K562 (cell line): ENCODE measurements around the gene UBA3. TPM values are rescaled to one million over a fixed set of nuclear protein-coding genes. Genes with fewer than 3 reads are reported as not detected.

Experiments
- CBFA2T2 ChIP-seq: fragments of 450-650 bp; conservative IDR thresholded peaks from 2 replicates; pipeline ENCODE4 v1.6.1; 2017; ENCODE audit warnings: mild to moderate bottlenecking
- CHD4 ChIP-seq: fragments of 200-600 bp; sonication (generic); IDR thresholded peaks from 3 replicates; pipeline ENCODE4 v1.6.1; 2012; ENCODE audit warnings: low read depth, mild to moderate bottlenecking, mixed read lengths, low read length, inconsistent platforms; ENCODE audit not compliant: insufficient read depth, insufficient replicate concordance, poor library complexity, severe bottlenecking
- DDX20 ChIP-seq: fragments of 450-650 bp; IDR thresholded peaks from 2 replicates; pipeline ENCODE4 v1.6.1; 2016; ENCODE audit warnings: missing genetic modification characterization, low read depth, mild to moderate bottlenecking, missing compliant biosample characterization, moderate library complexity
- ETV1 ChIP-seq: fragments of 450-650 bp; conservative IDR thresholded peaks from 2 replicates; pipeline ENCODE4 v1.6.1; 2016; ENCODE audit warnings: missing genetic modification characterization, control low read depth, low read depth, missing compliant biosample characterization
- FOXP1 ChIP-seq: sonication (generic); formaldehyde crosslinking; IDR thresholded peaks from 2 replicates; pipeline ENCODE4 v1.8.0; 2022; ENCODE audit warnings: mild to moderate bottlenecking, missing genetic modification reagents
- HNRNPLL ChIP-seq: fragments of 200-400 bp; formaldehyde crosslinking; IDR thresholded peaks from 2 replicates; pipeline ENCODE4 v1.6.1; 2017; ENCODE audit warnings: low read length, low read depth, mild to moderate bottlenecking; ENCODE audit not compliant: poor library complexity, severe bottlenecking
- KLF10 ChIP-seq: fragments of 250-450 bp; sonication (Bioruptor Pico); IDR thresholded peaks from 2 replicates; pipeline ENCODE4 v1.6.1; 2021; ENCODE audit warnings: matching md5 sums
- MIER1 ChIP-seq: fragments of 450-650 bp; IDR thresholded peaks from 2 replicates; pipeline ENCODE4 v1.6.1; 2016; ENCODE audit warnings: antibody characterized with exemption, mild to moderate bottlenecking, low read depth
- SAP30 ChIP-seq: fragments of 200-600 bp; sonication (generic); IDR thresholded peaks from 2 replicates; pipeline ENCODE4 v1.6.1; 2012; ENCODE audit warnings: borderline replicate concordance, low read depth, mild to moderate bottlenecking, moderate library complexity, low read length, control low read depth, inconsistent platforms; ENCODE audit not compliant: insufficient read depth, poor library complexity, severe bottlenecking
- U2AF2 ChIP-seq: fragments of 200-400 bp; formaldehyde crosslinking; optimal IDR thresholded peaks from 2 replicates; pipeline ENCODE3; 2017; ENCODE audit warnings: low read depth, mild to moderate bottlenecking, low read length
- ZNF24 ChIP-seq: fragments of 450-650 bp; IDR thresholded peaks from 2 replicates; pipeline ENCODE4 v1.6.1; 2016
- ZNF507 ChIP-seq: conservative IDR thresholded peaks from 2 replicates; pipeline ENCODE4 v1.6.1; 2017; ENCODE audit warnings: missing genetic modification characterization, missing compliant biosample characterization
- polyA plus RNA-seq, 8 experiments: library from polyadenylated mRNA; depleted of rRNA in 4 of 8; stranded (reverse) in 5 of 8; unstranded in 3 of 8; fragments of >200 nt; fragmentation: Nextera tagmentation in 2 of 8; fragmentation: Illumina TruSeq in 1 of 8; extraction: Ambion mirVana in 2 of 8; extraction: Trizol in 1 of 8; gene quantifications; 2 replicates each; pipeline versions ENCODE4 v1.2.1 to v1.2.3, GENCODE V29; 2011 to 2014; ENCODE audit warnings: inconsistent platforms in 1 of 8, missing spikeins in 1 of 8
- total RNA-seq, 7 experiments: library from RNA; depleted of rRNA in 6 of 7; stranded (reverse); fragments of >200 nt in 6 of 7; fragmentation: Illumina TruSeq in 2 of 7; extraction: Trizol in 2 of 7; gene quantifications; 2 replicates each; pipeline versions ENCODE4 v1.2.1 to v1.2.3, GENCODE V29; 2011 to 2021; ENCODE audit warnings: low replicate concordance in 1 of 7
- TF ChIP-seq, protein P1 (sequence below): fragments of 450-650 bp; IDR thresholded peaks from 2 replicates; pipeline ENCODE4 v1.6.1; 2016; ENCODE audit warnings: mild to moderate bottlenecking
- TF ChIP-seq, protein P2 (sequence below), 2 experiments: fragments of 450-650 bp; conservative IDR thresholded peaks; 2 replicates each; pipeline ENCODE4 v1.6.1; 2017; ENCODE audit warnings: mild to moderate bottlenecking in 2 of 2, moderate library complexity in 2 of 2
- TF ChIP-seq, protein P3 (sequence below): fragments of 450-650 bp; IDR thresholded peaks from 2 replicates; pipeline ENCODE4 v1.6.1; 2016; ENCODE audit warnings: borderline replicate concordance
- TF ChIP-seq, protein P4 (sequence below): sonication (generic); formaldehyde crosslinking; IDR thresholded peaks from 2 replicates; pipeline ENCODE4 v1.8.0; 2022; ENCODE audit warnings: mild to moderate bottlenecking, missing genetic modification reagents

UBA3 gene
- total and polyA plus RNA-seq, 9 of the 15 experiments (the other 6 are each of a cell fraction or from before 2014, with no cell fraction given), result 23.2 to 80.0 (median 38.6) TPM

DNA sequence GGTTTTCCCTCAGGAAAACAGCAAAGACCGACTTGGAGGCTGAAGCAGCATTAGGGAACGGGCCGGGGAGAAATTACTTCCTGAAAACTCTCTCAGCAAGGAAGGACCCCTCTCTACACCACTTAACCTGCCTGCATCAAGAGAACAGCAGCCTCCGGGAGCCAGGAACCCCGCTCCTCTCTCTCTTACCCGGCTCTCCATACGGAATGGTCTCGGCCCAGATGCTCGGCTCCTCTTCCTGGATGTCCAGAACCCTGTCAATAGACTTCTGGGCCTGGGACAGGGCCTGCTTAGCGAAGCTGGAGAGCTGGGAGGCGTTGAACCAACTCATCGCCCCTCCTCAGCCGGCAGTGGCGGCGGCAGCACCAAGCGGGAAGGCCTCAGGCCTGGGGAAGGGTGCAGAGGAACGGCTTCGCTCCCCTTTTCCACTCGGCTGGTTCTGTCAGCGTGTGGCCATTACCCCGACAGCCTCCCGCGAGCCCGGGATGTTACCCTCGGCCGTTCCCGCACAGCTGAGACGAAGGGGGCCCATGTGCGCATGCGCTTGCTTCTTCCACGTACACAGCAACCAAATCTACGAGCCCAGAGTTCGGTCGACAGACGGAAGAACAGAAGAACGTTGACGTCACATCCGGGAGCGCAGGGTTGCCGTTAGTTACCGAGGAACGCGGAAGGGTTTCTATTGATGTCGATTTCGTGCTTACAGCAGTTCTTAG, 28.3 kb downstream of the UBA3 start, which contains the start of gene TMF1 (continued):
- TF ChIP-seq, protein P1, sequence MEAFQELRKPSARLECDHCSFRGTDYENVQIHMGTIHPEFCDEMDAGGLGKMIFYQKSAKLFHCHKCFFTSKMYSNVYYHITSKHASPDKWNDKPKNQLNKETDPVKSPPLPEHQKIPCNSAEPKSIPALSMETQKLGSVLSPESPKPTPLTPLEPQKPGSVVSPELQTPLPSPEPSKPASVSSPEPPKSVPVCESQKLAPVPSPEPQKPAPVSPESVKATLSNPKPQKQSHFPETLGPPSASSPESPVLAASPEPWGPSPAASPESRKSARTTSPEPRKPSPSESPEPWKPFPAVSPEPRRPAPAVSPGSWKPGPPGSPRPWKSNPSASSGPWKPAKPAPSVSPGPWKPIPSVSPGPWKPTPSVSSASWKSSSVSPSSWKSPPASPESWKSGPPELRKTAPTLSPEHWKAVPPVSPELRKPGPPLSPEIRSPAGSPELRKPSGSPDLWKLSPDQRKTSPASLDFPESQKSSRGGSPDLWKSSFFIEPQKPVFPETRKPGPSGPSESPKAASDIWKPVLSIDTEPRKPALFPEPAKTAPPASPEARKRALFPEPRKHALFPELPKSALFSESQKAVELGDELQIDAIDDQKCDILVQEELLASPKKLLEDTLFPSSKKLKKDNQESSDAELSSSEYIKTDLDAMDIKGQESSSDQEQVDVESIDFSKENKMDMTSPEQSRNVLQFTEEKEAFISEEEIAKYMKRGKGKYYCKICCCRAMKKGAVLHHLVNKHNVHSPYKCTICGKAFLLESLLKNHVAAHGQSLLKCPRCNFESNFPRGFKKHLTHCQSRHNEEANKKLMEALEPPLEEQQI, result no peak
- no peak for TF ChIP-seq ZNF507 (tag)
- TF ChIP-seq CHD4, result no peak
- TF ChIP-seq, protein P2, sequence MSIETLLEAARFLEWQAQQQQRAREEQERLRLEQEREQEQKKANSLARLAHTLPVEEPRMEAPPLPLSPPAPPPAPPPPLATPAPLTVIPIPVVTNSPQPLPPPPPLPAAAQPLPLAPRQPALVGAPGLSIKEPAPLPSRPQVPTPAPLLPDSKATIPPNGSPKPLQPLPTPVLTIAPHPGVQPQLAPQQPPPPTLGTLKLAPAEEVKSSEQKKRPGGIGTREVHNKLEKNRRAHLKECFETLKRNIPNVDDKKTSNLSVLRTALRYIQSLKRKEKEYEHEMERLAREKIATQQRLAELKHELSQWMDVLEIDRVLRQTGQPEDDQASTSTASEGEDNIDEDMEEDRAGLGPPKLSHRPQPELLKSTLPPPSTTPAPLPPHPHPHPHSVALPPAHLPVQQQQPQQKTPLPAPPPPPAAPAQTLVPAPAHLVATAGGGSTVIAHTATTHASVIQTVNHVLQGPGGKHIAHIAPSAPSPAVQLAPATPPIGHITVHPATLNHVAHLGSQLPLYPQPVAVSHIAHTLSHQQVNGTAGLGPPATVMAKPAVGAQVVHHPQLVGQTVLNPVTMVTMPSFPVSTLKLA (conservative IDR thresholded peaks at IDR 0.05), result peak; percentile 46 to 61; a peak in 3 of 4 replicates
- TF ChIP-seq HNRNPLL, result no peak
- TF ChIP-seq, protein P3, sequence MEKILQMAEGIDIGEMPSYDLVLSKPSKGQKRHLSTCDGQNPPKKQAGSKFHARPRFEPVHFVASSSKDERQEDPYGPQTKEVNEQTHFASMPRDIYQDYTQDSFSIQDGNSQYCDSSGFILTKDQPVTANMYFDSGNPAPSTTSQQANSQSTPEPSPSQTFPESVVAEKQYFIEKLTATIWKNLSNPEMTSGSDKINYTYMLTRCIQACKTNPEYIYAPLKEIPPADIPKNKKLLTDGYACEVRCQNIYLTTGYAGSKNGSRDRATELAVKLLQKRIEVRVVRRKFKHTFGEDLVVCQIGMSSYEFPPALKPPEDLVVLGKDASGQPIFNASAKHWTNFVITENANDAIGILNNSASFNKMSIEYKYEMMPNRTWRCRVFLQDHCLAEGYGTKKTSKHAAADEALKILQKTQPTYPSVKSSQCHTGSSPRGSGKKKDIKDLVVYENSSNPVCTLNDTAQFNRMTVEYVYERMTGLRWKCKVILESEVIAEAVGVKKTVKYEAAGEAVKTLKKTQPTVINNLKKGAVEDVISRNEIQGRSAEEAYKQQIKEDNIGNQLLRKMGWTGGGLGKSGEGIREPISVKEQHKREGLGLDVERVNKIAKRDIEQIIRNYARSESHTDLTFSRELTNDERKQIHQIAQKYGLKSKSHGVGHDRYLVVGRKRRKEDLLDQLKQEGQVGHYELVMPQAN, result peak; percentile 75; the same call in 1 of the 2 replicates
- TF ChIP-seq CBFA2T2, result no peak
- no peak for TF ChIP-seq KLF10 (CRISPR knock-in tag)
- no peak for TF ChIP-seq MIER1
- no peak for TF ChIP-seq U2AF2
- peak; percentile 37 for TF ChIP-seq SAP30
- no peak for TF ChIP-seq DDX20
- TF ChIP-seq, protein P4, sequence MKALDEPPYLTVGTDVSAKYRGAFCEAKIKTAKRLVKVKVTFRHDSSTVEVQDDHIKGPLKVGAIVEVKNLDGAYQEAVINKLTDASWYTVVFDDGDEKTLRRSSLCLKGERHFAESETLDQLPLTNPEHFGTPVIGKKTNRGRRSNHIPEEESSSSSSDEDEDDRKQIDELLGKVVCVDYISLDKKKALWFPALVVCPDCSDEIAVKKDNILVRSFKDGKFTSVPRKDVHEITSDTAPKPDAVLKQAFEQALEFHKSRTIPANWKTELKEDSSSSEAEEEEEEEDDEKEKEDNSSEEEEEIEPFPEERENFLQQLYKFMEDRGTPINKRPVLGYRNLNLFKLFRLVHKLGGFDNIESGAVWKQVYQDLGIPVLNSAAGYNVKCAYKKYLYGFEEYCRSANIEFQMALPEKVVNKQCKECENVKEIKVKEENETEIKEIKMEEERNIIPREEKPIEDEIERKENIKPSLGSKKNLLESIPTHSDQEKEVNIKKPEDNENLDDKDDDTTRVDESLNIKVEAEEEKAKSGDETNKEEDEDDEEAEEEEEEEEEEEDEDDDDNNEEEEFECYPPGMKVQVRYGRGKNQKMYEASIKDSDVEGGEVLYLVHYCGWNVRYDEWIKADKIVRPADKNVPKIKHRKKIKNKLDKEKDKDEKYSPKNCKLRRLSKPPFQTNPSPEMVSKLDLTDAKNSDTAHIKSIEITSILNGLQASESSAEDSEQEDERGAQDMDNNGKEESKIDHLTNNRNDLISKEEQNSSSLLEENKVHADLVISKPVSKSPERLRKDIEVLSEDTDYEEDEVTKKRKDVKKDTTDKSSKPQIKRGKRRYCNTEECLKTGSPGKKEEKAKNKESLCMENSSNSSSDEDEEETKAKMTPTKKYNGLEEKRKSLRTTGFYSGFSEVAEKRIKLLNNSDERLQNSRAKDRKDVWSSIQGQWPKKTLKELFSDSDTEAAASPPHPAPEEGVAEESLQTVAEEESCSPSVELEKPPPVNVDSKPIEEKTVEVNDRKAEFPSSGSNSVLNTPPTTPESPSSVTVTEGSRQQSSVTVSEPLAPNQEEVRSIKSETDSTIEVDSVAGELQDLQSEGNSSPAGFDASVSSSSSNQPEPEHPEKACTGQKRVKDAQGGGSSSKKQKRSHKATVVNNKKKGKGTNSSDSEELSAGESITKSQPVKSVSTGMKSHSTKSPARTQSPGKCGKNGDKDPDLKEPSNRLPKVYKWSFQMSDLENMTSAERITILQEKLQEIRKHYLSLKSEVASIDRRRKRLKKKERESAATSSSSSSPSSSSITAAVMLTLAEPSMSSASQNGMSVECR (CRISPR knock-in tag), result peak; percentile 72; the same call in 1 of the 2 replicates
- no peak for TF ChIP-seq ZNF24
- TF ChIP-seq ETV1, result peak; percentile 71; the same call in 1 of the 2 replicates
- no peak for TF ChIP-seq FOXP1 (CRISPR knock-in tag)
